Measurements from ENCODE around the gene SNX15.
"Not testable (repeated sequence)": the region's sequence is repeated elsewhere in the genome, so short reads cannot be mapped to it uniquely, and the experiment has no call there.

The SNX15 gene
- total RNA-seq: 1.3 to 4.3 reads per million in 2 experiments

- peak; percentile 86 for DNase-seq (ENCODE audit: low read depth)
These were observed at the start of gene SNX15 for GRCh38 chr11:65027213-65028067. Gene SNX15 (plus strand): TSS chr11:65027439. CDS start chr11:65027538, 99 bp downstream.

DNA sequence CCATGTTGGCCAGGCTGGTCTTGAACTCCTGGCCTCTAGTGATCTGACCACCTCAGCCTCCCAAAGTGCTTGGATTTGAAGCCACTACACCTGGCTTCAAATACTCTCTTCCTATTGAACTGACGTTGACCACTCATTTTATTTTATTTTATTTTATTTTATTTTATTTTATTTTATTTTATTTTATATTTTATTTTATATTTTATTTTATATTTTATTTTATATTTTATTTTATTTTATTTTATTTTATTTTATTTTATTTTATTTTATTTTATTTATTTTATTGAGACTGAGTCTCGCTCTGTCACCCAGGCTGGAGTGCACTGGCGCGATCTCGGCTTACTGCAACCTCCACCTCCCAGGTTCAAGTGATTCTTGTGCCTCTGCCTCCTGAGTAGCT is 43.9 kb upstream of the SNX15 start:
- DNase-seq (ENCODE audit: low read depth): not testable (repeated sequence)

DNA sequence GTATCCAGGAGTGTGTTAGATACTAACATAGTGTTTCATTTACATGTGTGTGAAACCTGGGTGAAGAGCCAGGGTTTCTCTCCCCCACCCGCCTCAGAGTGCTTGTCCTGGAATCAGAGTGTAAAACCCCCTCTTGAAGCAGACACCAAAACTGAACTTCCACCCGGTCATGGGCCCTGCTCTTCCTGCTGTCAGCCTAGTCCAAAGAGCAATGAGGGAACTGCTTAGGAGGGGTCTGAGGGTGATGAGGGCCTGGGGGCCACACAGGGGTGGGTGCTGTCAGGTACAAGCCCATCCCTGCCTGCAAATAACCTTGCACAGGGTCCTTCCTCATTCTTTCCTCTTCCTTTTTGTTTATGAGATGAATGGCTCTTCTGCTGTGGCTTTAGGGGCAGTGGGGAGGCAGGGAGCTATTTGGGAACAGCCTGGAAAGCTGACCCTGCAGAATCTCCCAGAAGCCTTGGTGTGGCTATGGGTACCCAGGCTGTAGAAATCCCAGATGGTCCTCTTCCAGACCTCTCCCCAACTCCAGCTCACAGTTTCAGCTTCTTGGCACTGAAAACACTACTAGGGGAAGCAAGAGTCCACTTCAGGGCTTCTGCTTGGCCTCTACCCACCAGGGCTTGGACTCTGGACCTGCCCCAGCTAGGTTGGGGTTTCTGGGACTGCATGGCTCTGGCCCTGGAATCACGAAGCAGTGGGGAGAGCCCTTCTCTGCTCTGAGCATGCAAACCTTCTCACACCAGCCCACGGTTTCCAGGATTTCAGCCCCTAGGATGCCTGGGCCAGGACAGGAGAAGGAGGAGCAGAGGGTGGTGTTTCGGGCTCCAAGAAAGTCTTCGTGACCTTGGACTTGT is 39.0 kb upstream of the SNX15 start:
- no peak for DNase-seq (ENCODE audit: low read depth)

DNA sequence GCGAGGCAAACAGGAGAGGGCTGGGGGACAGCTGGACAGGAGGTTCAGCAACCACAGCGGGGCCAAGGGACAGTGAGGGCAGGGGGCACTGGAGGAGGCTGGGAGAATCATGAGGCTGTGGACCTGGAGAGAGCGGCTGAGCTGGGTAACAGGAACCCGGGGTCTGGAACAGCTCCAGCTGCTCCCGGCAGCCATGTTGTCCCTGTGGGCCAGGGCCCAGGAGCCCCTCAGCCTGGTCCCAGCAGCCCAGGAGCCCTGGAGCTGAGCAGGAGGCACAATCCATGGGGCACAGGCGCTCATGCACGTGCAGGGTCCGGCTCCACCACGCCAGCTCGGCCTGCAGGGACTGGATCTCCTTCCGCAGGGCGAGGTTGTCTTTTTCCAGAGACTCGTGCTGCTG is 37.8 kb upstream of the SNX15 start:
- DNase-seq (ENCODE audit: low read depth): no peak

DNA sequence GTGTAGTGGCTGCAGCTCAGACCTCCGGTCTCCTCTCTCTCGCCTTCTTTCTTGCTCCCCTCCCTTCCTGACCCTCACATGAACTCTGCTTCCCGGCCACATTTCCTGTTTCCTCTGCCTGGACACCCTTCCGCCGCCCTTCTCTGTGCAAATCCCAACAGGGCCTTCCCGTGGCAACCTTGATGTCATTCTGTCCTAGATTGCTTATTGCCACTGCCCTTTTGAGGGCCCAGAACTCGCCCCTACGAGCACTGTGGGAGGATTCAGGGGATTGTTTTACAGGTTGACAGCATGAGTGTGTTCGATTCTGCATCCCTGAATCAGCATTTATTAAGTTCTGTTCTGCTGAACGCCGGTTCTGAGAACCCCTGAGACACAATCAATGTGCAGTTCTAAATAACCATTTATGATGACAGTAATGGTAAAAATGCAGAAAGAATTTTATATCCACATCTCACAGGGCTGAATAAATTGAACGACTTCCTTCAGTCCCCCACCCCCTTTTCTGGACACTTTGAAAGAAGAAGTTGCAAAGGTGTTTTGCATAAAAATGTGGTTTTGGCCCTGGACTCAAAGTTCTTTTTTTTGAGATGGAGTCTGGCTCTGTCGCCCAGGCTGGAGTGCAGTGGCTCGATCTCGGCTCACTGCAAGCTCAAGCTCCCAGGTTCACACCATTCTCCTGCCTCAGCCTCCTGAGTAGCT is 36.9 kb upstream of the SNX15 start:
- DNase-seq (ENCODE audit: low read depth): no peak

DNA sequence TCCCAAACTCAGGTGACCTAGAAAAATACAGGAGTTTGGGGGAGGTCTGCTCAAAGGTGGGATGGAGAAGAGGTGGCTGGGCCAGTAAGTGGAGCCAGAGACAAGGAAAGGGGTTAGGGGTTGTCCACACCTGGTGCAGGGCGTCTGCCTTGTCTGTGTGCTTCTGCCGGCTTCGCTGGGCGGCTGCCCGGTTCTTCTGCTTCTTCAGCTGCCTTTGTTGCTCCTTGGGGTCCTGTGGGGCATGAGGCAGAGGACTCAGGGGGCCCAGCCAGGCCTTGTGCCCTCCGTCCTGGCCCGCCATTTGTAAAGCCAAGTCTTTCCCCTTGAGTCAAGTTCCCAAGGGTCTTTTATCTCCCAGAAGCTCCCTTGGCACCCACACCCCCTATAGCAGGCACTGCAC is 32.9 kb upstream of the SNX15 start:
- DNase-seq (ENCODE audit: low read depth): no peak

DNA sequence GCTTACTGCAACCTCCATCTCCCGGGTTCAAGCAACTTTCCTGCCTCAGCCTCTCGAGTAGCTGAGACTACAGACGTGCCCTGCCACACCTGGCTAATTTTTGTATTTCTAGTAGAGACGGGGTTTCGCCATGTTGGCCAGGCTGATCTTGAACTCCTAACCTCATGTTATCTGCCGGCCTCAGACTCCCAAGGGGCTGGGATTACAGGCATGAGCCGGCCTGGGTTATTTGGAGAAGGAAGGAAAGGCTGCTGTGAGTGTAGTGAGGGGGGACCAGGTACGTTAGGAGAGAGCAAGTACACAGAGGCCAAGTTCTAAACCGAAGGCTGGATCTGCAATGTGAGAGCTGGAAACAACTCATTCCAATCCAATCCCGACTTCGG is 30.9 kb upstream of the SNX15 start:
- DNase-seq (ENCODE audit: low read depth): no peak

DNA sequence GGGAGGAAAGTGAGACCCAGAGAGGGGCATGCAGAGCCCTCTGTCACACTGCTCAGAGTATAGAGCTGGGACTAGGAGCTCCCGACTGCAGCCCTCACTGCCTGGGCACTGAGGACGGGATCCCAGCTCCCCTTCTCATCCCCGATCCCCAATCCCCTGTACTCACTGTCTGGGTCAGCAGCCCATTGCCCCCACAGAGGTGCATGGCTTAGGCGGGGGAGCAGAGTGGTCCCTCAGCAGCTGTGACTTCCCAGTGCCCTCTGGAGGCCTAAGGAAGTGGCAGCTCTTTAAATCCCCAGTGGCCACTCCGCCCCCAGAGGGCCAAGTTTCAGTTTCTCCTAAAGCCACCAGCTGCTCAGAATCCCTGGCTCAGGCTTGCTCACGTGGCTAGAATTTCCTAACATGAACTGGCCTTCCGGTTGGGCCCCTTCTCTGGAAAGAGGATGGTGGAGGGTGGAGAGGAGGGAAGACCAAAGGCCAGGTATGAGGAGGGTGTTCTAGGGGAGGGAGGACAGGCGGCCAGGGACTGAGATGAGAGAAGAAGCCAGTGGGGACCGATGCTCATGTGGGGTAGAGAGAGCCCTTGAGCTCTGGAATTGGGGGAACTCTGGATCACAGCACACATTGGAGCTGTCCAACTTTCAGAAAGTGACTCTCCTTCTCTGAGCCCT is 30.4 kb upstream of the SNX15 start, which contains the start of gene BATF2:
BATF2 (minus strand) TSS at position 262 of the 671 bp plus-strand sequence; CDS start at position 205, 57 bp downstream.
- no peak for DNase-seq (ENCODE audit: low read depth)

DNA sequence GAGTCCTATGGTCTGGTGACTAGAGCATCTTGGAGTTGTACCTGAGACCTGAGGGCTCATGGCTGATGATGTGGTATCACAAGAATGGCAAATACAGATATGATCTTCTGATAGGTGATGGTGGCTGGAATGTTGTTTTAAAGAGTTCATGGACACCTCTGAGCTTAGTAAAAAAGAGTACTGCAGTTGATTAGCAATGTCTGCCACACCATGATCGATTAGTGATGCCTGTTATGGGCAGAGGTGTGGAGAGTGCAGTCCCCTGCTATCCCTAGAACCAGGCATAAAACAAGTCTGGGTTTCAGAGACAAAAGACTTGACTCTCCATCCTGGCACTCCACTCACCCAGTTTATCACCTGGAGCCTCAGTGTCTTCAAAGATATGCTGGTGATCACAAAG is 29.1 kb upstream of the SNX15 start:
- no peak for DNase-seq (ENCODE audit: low read depth)

DNA sequence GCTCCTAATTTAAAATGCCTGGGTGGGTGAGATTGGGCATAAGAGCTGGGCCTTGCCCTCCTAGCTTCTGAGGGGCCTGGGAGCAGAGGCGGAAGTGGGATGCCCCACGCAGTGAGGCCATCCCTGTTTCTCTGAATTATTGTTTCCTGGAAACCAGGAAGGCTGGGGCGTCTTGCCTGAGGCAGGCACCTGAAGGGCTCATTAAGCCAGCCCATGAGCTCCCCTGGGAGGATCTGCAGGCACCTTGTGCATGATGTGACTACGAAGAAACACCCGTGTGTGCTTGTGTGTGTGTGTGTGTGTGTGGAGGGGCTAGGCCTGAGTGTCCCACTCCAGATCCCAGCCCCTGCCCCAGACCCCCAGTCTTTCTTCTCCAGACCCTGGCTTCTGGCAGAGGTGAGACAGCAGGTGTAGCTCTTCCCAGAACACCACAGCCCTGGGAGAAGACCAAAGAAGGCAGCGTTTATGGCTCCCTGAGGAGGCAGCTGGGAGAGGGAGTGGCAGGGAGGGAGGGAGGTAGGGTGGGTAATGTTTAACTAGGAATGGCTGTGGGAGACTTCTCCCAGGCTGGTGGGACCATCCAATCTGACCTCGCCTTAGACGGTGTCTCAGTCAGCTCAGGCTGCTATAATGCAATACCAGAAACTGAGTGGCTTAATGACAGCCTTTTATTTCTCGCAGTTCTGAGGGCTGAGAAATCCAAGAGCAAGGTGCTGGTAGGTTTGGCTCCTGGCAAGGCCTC is 28.4 kb upstream of the SNX15 start:
- DNase-seq (ENCODE audit: low read depth): no peak

DNA sequence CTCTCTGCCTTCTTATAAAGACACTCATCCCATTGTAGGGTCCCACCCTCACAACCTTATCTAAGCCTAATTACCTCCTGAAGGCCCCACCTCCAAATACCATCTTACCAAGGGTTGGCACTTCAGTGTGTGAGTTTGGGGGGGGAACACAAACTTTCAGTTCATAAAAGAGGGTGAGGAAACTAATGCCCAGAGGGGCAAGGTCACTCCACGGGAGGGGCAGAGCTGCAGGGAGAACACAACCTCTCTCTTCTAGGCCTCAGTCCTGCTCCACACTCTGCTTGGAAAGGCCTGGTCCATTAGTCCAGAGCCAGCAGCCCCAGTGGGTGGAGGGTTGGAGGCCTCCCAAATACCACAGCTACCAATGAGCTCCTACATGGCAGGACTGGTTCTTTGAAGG is 27.8 kb upstream of the SNX15 start:
- no peak for DNase-seq (ENCODE audit: low read depth)

DNA sequence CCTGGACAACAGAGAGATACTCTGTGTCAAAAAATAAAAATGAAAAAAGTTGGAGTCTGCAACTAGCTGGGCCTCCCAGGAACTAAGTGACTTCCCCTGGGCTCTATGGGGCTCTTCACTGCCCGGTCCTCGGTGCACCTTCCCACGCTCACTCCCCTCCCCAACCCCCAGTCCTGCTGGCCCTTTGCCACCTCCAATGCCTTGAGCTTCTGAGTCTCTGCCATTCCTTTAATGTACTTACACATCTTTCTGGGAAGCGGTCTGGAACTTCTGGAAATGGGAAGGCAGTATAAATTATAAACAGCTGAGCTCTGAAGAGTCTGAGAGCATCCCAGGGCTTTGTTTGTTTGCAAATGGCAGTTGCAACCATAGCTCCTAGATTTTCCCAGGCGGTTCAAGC is 24.5 kb upstream of the SNX15 start:
- no peak for DNase-seq (ENCODE audit: low read depth)

GRCh38 chr11:65003282-65003681 is 24.0 kb upstream of the SNX15 start:
- DNase-seq (ENCODE audit: low read depth): no peak

- DNase-seq (ENCODE audit: low read depth): not testable (repeated sequence)
These were observed 23.3 kb upstream of the SNX15 start for GRCh38 chr11:65003968-65004367.

- DNase-seq (ENCODE audit: low read depth): no peak
These were observed 19.2 kb upstream of the SNX15 start for GRCh38 chr11:65008016-65008415.

DNA sequence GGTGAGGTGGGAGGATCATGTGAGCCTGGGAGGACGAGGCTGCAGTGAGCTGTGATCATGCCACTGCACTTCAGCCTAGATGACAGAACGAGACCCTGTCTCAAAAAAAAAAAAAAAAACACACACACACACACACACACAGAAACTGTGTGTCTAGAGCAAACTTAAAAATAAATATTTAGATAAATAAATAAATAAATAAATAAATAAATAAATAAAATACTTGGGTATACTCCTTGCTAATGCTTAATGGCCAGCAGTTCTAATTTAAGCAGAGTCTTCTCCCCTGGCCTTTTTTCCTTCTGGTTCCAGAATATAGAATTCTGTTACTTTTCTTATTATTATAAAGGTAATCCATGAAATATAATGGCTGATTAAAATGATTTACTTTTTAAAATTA is 18.4 kb upstream of the SNX15 start:
- DNase-seq (ENCODE audit: low read depth): no peak

- DNase-seq (ENCODE audit: low read depth): peak; percentile 86
These were observed 13.9 kb upstream of the SNX15 start for GRCh38 chr11:65013130-65013887.

DNA sequence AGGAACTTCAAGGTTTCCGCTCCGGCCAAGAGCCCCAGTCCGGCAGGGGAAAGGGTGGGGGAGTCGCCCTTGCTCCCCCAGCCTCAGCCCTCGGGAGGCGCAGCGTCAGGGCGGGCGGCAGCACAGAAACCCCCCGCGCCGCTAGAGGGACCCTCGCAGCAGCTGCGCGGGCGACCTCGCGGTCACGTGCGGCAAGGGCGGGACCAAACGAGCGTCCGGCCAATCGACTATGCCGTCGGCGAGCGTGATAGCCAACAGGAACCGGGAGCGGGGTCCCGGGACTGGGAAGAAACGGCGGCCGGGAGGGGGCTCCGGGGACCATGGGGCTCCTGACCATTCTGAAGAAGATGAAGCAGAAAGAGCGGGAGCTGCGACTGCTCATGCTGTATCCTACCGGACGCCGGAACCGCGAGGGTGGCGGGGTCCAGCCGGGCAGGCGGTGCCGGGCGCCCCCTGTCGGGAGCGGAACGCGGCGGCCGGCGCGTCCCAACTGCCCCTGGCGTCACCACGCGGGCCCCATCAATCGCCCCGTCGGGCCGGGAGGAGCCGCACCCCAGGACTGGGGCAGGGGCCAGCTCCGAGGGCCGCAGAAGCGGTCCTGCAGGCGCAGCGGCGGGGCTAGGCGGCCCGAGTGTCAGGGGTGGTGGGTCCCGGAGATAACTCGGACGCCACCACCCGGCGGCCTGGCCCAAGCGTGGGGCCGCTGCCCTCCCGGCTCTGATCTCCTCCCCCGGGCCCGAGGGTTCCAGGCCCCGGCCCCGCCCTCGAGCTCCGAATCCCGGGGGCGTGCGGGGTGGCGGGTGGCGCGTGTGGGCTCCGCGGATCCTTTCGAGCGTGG is 13.1 kb upstream of the SNX15 start, which contains the start of gene ARL2:
ARL2 (plus strand) TSS at position 273 of the 838 bp plus-strand sequence; CDS start at position 321, 48 bp downstream.
- DNase-seq (ENCODE audit: low read depth): peak; percentile 73

GRCh38 chr11:65014726-65015227 is 12.5 kb upstream of the SNX15 start:
- no peak for DNase-seq (ENCODE audit: low read depth)

All from T follicular helper cell (primary cell).